OCI-LY7 (cell line): Measurements from ENCODE around the gene KNDC1. TPM values are rescaled to one million over a fixed set of nuclear protein-coding genes. Genes with fewer than 3 reads are reported as not detected.

Experiments
- BruUV-seq: library from RNA; stranded (reverse); fragments of 400-500 nt; replicated peaks from 2 replicates; lab custom pipeline; 2021; lab: Mats Ljungman, UMichigan
- CTCF ChIA-PET: fragments of 300-600 bp; sonication (Branson Sonifier 250); formaldehyde crosslinking; loops from one replicate; lab custom pipeline; 2022; ENCODE audit warnings: antibody characterized with exemption; ENCODE audit not compliant: unreplicated experiment; lab: Charles Lee
- POLR2A ChIA-PET: fragments of 300-600 bp; sonication (Branson Sonifier 250); formaldehyde crosslinking; loops from one replicate; lab custom pipeline; 2022; ENCODE audit warnings: antibody characterized with exemption; lab: Charles Lee
- DNase-seq: peaks from one replicate; pipeline ENCODE4 v3.0.0-alpha.2; 2015; ENCODE audit warnings: low spot score
- H2AFZ ChIP-seq: fragments of 200-600 bp; sonication (generic), shearing (Covaris generic); 2 replicates; pipeline ENCODE4 v1.6.1; 2014; ENCODE audit warnings: mild to moderate bottlenecking, antibody characterized with exemption, low read length, moderate library complexity
- H3K27ac ChIP-seq: fragments of 200-600 bp; sonication (generic); 2 replicates; pipeline ENCODE4 v1.5.1; 2014; ENCODE audit warnings: mixed run types, low read depth, mild to moderate bottlenecking, moderate library complexity, low read length, inconsistent platforms; ENCODE audit not compliant: poor library complexity, severe bottlenecking
- H3K36me3 ChIP-seq: fragments of 200-600 bp; sonication (generic); 2 replicates; pipeline ENCODE4 v1.6.1; 2014; ENCODE audit warnings: mild to moderate bottlenecking, antibody characterized with exemption, low read length, moderate library complexity, mixed read lengths; ENCODE audit not compliant: insufficient read depth
- H3K4me1 ChIP-seq: fragments of 200-600 bp; sonication (generic); 2 replicates; pipeline ENCODE4 v1.5.1; 2014; ENCODE audit warnings: mild to moderate bottlenecking, low read length; ENCODE audit not compliant: insufficient read depth, poor library complexity, severe bottlenecking
- H3K4me2 ChIP-seq: fragments of 200-600 bp; sonication (generic); 2 replicates; pipeline ENCODE4 v1.6.1; 2014; ENCODE audit warnings: mild to moderate bottlenecking, low read length
- H3K4me3 ChIP-seq: fragments of 200-600 bp; sonication (generic); 2 replicates; pipeline ENCODE4 v1.5.1; 2014; ENCODE audit warnings: mild to moderate bottlenecking, low read depth, low read length; ENCODE audit not compliant: poor library complexity, severe bottlenecking
- H3K79me2 ChIP-seq: fragments of 200-600 bp; sonication (generic); 2 replicates; pipeline ENCODE4 v1.6.1; 2016; ENCODE audit warnings: low read depth, mild to moderate bottlenecking, low read length, moderate library complexity, mixed read lengths; ENCODE audit not compliant: insufficient read depth
- H3K9me2 ChIP-seq: fragments of 200-600 bp; sonication (generic); 2 replicates; pipeline ENCODE4 v1.6.1; 2016; ENCODE audit warnings: mild to moderate bottlenecking, low read length, mixed read lengths; ENCODE audit not compliant: insufficient read depth
- H3K9me3 ChIP-seq: fragments of 200-600 bp; sonication (generic); 2 replicates; pipeline ENCODE4 v1.6.1; 2014; ENCODE audit warnings: mild to moderate bottlenecking, mixed run types, low read length, mixed read lengths
- H4K20me1 ChIP-seq: fragments of 200-600 bp; sonication (generic); 2 replicates; pipeline ENCODE4 v1.6.1; 2014; ENCODE audit warnings: mild to moderate bottlenecking, antibody characterized with exemption, low read length, moderate library complexity, mixed read lengths; ENCODE audit not compliant: insufficient read depth
- CTCF ChIP-seq: fragments of 200-600 bp; sonication (generic); conservative IDR thresholded peaks from 2 replicates; pipeline ENCODE4 v1.5.1; 2014; ENCODE audit warnings: mild to moderate bottlenecking, antibody characterized with exemption, low read length, moderate library complexity, mixed read lengths
- EZH2phosphoT487 ChIP-seq: fragments of 200-600 bp; sonication (generic); IDR thresholded peaks from 2 replicates; pipeline ENCODE4 v1.6.1; 2018; ENCODE audit warnings: low read depth, borderline replicate concordance, mild to moderate bottlenecking, mixed run types, antibody characterized with exemption, low read length, moderate library complexity, mixed read lengths
- intact Hi-C: fragments of 100-400 bp; cut with micrococcal nuclease; formaldehyde crosslinking; loops from one replicate; pipeline ENCODE4 v1.10.0; 2022; ENCODE audit not compliant: unreplicated experiment
- total RNA-seq, 2 experiments: library from RNA; depleted of rRNA in 1 of 2; stranded (reverse); fragments of >200 nt in 1 of 2; shearing (Covaris generic) in 1 of 2; gene quantifications; 2 replicates each; pipeline ENCODE4 v1.2.3, GENCODE V29; 2014 to 2022

The KNDC1 gene
- total RNA-seq, 2 experiments from 2014 or later, result not detected

DNA sequence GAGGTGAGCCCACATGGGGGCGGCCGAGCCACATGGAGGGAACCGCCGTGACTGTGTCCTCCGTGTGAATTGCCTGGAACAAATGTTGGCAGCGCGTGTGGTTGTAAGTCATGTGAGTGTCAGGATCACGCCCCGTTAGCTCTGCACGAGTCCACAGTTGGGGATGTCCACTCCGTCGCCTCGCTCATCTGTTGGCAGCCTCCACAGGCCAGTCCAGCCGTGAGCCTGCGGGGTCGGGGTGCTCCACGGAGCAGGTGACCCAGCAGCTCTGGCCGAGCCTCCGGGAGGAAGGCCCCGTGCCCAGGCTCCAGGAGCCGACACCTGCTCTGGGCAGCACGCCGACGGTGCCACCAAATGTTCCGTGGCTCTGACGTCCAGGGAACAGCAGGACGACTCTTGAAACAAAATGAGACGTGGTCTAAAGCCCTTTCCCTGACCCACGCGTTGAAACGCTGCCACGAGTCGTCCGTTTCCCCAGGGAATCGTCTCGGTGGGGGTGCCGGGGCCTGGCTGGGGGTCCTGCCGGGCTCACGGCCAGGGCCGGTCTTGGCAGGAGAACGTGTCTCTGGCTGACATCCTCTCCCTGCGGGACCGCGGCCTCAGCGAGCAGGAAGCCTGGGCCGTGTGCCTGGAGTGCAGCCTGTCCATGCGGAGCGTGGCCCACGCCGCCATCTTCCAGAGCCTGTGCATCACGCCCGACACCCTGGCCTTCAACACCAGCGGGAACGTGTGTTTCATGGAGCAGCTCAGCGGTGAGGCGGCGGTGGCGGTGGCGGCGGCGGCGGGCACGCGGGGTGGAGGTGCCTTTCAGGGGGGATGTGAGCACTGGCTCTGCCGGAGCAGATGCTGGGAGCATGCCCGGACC is 7.0 kb downstream of the KNDC1 start:
- no peaks in the 10 kb centered on the region for H3K9me3 ChIP-seq
- no peak for TF ChIP-seq EZH2phosphoT487
- no peak for TF ChIP-seq CTCF
- no TSS peak for BruUV-seq

DNA sequence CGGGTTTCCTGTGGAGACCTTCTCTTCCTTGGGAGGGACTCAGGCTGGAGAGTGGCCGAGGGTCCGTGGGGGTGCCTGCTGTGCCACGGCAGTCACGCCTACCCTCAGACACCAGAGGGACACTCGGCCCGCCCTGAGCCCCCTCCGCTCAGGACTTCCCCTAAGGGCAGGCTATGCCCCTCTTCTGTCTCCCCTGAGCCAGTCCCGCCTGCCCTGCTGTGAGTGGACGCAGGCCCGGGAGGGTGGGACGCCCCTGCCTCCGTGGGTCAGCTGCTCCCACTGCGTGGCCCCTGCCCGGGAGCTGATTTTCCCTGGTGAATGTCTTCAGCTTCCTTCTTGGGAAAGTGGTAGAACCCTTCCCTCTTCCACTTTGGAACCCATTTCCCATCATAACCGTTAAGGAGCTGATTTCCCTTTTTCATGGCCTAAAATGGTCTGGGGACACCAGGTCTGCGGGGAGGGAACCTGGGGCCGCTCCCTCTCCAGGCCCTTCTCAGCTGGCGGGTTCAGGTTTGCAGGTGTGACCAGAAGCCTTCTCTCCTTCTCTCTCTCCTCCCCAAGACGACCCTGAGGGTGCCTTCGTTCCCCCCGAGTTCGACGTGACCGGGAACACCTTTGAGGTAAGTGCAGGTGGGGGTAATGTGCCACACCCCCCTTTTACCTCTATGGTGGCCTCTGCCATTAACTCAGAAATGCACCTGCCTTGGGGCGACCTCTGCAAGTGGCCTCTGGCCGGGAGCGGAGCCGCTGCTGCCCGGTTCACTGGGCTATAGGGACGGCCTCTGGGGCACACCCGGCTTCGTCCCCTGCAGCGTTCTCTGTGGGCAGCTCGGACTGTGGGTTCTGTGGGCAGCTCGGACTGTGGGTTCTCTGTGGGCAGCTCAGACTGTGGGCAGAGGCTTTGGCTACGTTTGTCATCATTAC is 7.9 kb downstream of the KNDC1 start:
- Histone ChIP-seq H4K20me1 (no peaks in the 10 kb centered on the region), H3K4me2 (no peak overlapping the region), H3K4me1 (no peaks in the 10 kb centered on the region), H3K4me3 (no peak overlapping the region), H3K79me2 (no peaks in the 10 kb centered on the region), H3K27ac (no peak overlapping the region), H3K36me3 (no peaks in the 10 kb centered on the region), H2AFZ (no peak overlapping the region), H3K9me2 (no peaks in the 10 kb centered on the region), H3K9me3 (no peaks in the 10 kb centered on the region)
- intact Hi-C loops, result no loop called here
- TF ChIP-seq CTCF (no peak), EZH2phosphoT487 (no peak)
- POLR2A ChIA-PET, result no interaction called here
- no peak for DNase-seq
- no TSS peak for BruUV-seq
- CTCF ChIA-PET, result no interaction called here

More for the DNA sequence above, 7.0 kb downstream of the KNDC1 start:
- Histone ChIP-seq H4K20me1 (no peaks in the 10 kb centered on the region), H3K79me2 (no peaks in the 10 kb centered on the region), H3K4me2 (no peak overlapping the region), H3K4me1 (no peaks in the 10 kb centered on the region), H3K27ac (no peak overlapping the region), H3K9me2 (no peaks in the 10 kb centered on the region), H3K4me3 (no peak overlapping the region), H3K36me3 (no peaks in the 10 kb centered on the region), H2AFZ (no peak overlapping the region)
- CTCF ChIA-PET, result no interaction called here
- DNase-seq, result no peak
- POLR2A ChIA-PET, result no interaction called here
- intact Hi-C loops, result no loop called here
